DND-41 (cell line): ENCODE results near the gene C1QC.

ENCODE experiments used
- ATAC-seq: fragments of 200-7000 bp; cut with Tn5 transposase; 3 replicates; pipeline ENCODE4 v1.9.1; 2021; ENCODE audit warnings: low read depth; ENCODE audit not compliant: insufficient read depth
- DNase-seq: peaks from one replicate; pipeline ENCODE4 v3.0.0-alpha.2; 2020
- H2AFZ ChIP-seq: 2 replicates; pipeline ENCODE4 v1.6.0; 2012; ENCODE audit warnings: low read depth, low read length
- H3K27ac ChIP-seq: 2 replicates; pipeline ENCODE4 v1.5.1; 2012; ENCODE audit warnings: low read length, inconsistent platforms
- H3K27me3 ChIP-seq: fragments of 200-600 bp; sonication (generic); 2 replicates; pipeline ENCODE4 v1.6.0; 2012; ENCODE audit warnings: low read length, mild to moderate bottlenecking, inconsistent platforms; ENCODE audit not compliant: insufficient read depth, poor library complexity
- H3K36me3 ChIP-seq: 2 replicates; pipeline ENCODE4 v1.5.1; 2012; ENCODE audit warnings: low read length, inconsistent platforms; ENCODE audit not compliant: insufficient read depth
- H3K4me1 ChIP-seq: 2 replicates; pipeline ENCODE4 v1.5.1; 2012; ENCODE audit warnings: mild to moderate bottlenecking, low read length; ENCODE audit not compliant: insufficient read depth
- H3K4me2 ChIP-seq: 2 replicates; pipeline ENCODE4 v1.6.0; 2012; ENCODE audit warnings: mild to moderate bottlenecking, moderate library complexity, low read length, inconsistent platforms; ENCODE audit not compliant: insufficient read depth
- H3K4me3 ChIP-seq, 2 experiments: fragments of 200-600 bp in 1 of 2; shearing (Covaris generic) in 1 of 2; 2 replicates each; pipeline ENCODE4 v1.5.1; 2012 to 2016; ENCODE audit warnings: inconsistent platforms in 2 of 2, low read length in 2 of 2, mild to moderate bottlenecking in 2 of 2, low read depth in 1 of 2, moderate library complexity in 1 of 2
- H3K79me2 ChIP-seq: 2 replicates; pipeline ENCODE4 v1.6.0; 2012; ENCODE audit warnings: low read length, inconsistent platforms; ENCODE audit not compliant: insufficient read depth
- H3K9ac ChIP-seq: 2 replicates; pipeline ENCODE4 v1.6.0; 2012; ENCODE audit warnings: low read depth, mild to moderate bottlenecking, inconsistent platforms, low read length, moderate library complexity
- H3K9me3 ChIP-seq: 2 replicates; pipeline ENCODE4 v1.5.1; 2012; ENCODE audit warnings: low read length, moderate library complexity, mild to moderate bottlenecking, inconsistent platforms; ENCODE audit not compliant: insufficient read depth, severe bottlenecking
- H4K20me1 ChIP-seq: 2 replicates; pipeline ENCODE4 v1.6.0; 2012; ENCODE audit warnings: low read length; ENCODE audit not compliant: insufficient read depth
- CTCF ChIP-seq: IDR thresholded peaks from 2 replicates; pipeline ENCODE4 v1.5.1; 2012; ENCODE audit warnings: borderline replicate concordance, low read length, moderate library complexity, mild to moderate bottlenecking; ENCODE audit not compliant: poor library complexity, severe bottlenecking; ENCODE audit errors: extremely low read depth
- EZH2 ChIP-seq: IDR thresholded peaks from 3 replicates; pipeline ENCODE4 v1.6.1; 2012; ENCODE audit warnings: borderline replicate concordance, low read depth, mild to moderate bottlenecking, moderate library complexity, low read length, inconsistent platforms; ENCODE audit not compliant: severe bottlenecking

The C1QC gene

GRCh38 chr1:22681556-22682276 lies 38.3 kb downstream of the C1QC start:
- no peak overlapping the region for H3K9ac ChIP-seq
- no peaks in the 10 kb centered on the region for H4K20me1 ChIP-seq
- H2AFZ ChIP-seq, result no peak overlapping the region
- H3K79me2 ChIP-seq, result no peaks in the 10 kb centered on the region
- ATAC-seq (no peak), DNase-seq (no peak)
- H3K9me3 ChIP-seq, result no peaks in the 10 kb centered on the region
- H3K4me3 ChIP-seq, result no peak overlapping the region
- H3K4me1 ChIP-seq, result no peaks in the 10 kb centered on the region
- no peaks in the 10 kb centered on the region for H3K36me3 ChIP-seq
- H3K4me2 ChIP-seq, result no peak overlapping the region
- no peak overlapping the region for H3K27ac ChIP-seq
- H3K27me3 ChIP-seq, result no peaks in the 10 kb centered on the region
- TF ChIP-seq CTCF, result no peak
- TF ChIP-seq EZH2, result no peak

GRCh38 chr1:22683547-22683946 lies 40.1 kb downstream of the C1QC start:
- H3K79me2 ChIP-seq, result no peaks in the 10 kb centered on the region
- no peak overlapping the region for H3K4me3 ChIP-seq
- no peak for TF ChIP-seq CTCF
- no peak for TF ChIP-seq EZH2
- H4K20me1 ChIP-seq, result no peaks in the 10 kb centered on the region
- no peak overlapping the region for H3K27ac ChIP-seq
- H3K4me1 ChIP-seq, result no peaks in the 10 kb centered on the region
- H3K36me3 ChIP-seq, result no peaks in the 10 kb centered on the region
- no peak overlapping the region for H3K9ac ChIP-seq
- no peaks in the 10 kb centered on the region for H3K27me3 ChIP-seq
- no peaks in the 10 kb centered on the region for H3K9me3 ChIP-seq
- DNase-seq, result no peak
- ATAC-seq, result no peak
- H2AFZ ChIP-seq, result no peak overlapping the region
- H3K4me2 ChIP-seq, result no peak overlapping the region

GRCh38 chr1:22685591-22686059 lies 42.2 kb downstream of the C1QC start:
- no peak overlapping the region for H2AFZ ChIP-seq
- no peaks in the 10 kb centered on the region for H3K79me2 ChIP-seq
- H3K27ac ChIP-seq, result no peak overlapping the region
- H3K9ac ChIP-seq, result no peak overlapping the region
- TF ChIP-seq EZH2 (no peak), CTCF (no peak)
- no peak for DNase-seq
- H3K4me1 ChIP-seq, result no peaks in the 10 kb centered on the region
- no peaks in the 10 kb centered on the region for H3K36me3 ChIP-seq
- H3K4me3 ChIP-seq, result no peak overlapping the region
- ATAC-seq, result no peak
- no peak overlapping the region for H3K4me2 ChIP-seq
- no peaks in the 10 kb centered on the region for H4K20me1 ChIP-seq
- no peaks in the 10 kb centered on the region for H3K27me3 ChIP-seq
- no peaks in the 10 kb centered on the region for H3K9me3 ChIP-seq
